HepG2 (cell line): ENCODE results near the gene CSH1. TPM values are rescaled to one million over a fixed set of nuclear protein-coding genes. Genes with fewer than 3 reads are reported as not detected.
A peak's percentile ranks its signal among the peaks of the same experiment; 100 is the strongest.

Experiments
- BHLHE40 ChIP-seq: IDR thresholded peaks from 2 replicates; pipeline ENCODE4 v1.6.1; 2011; ENCODE audit warnings: low read length, improper control_type of control experiment
- CC2D1A ChIP-seq: sonication (generic); formaldehyde crosslinking; IDR thresholded peaks from 2 replicates; pipeline ENCODE4 v1.8.1; 2023; ENCODE audit warnings: mild to moderate bottlenecking, missing genetic modification reagents
- GTF2F1 ChIP-seq: fragments of 150-350 bp; IDR thresholded peaks from 2 replicates; pipeline ENCODE4 v1.6.1; 2014; ENCODE audit warnings: low read length
- KAT2B ChIP-seq: fragments of 150-350 bp; IDR thresholded peaks from 2 replicates; pipeline ENCODE4 v1.6.1; 2014; ENCODE audit warnings: low read depth, low read length, borderline replicate concordance
- MTERF4 ChIP-seq: sonication (generic); formaldehyde crosslinking; IDR thresholded peaks from 2 replicates; pipeline ENCODE4 v1.8.0; 2023; ENCODE audit warnings: mild to moderate bottlenecking, missing genetic modification reagents
- SALL1 ChIP-seq: sonication (generic); formaldehyde crosslinking; IDR thresholded peaks from 2 replicates; pipeline ENCODE4 v1.8.0; 2022; ENCODE audit warnings: mild to moderate bottlenecking, missing genetic modification reagents
- SKI ChIP-seq: fragments of 450-650 bp; IDR thresholded peaks from one replicate; pipeline ENCODE4 v1.6.1; 2018; ENCODE audit warnings: mild to moderate bottlenecking; ENCODE audit not compliant: partially characterized antibody
- TBP ChIP-seq: sonication (generic); formaldehyde crosslinking; IDR thresholded peaks from 2 replicates; pipeline ENCODE4 v1.5.0; 2020; ENCODE audit warnings: missing genetic modification reagents
- TCF12 ChIP-seq, 2 experiments: fragments of 450-650 bp in 1 of 2; sonication (generic) in 1 of 2; formaldehyde crosslinking in 1 of 2; IDR thresholded peaks; 2 replicates each; pipeline versions ENCODE4 v1.6.1 to v1.8.0; 2017 to 2022; ENCODE audit warnings: antibody characterized with exemption in 1 of 2, mild to moderate bottlenecking in 1 of 2, missing genetic modification reagents in 1 of 2, moderate library complexity in 1 of 2
- UBTF ChIP-seq: sonication (generic); formaldehyde crosslinking; IDR thresholded peaks from 2 replicates; pipeline ENCODE4 v1.4.0; 2020; ENCODE audit warnings: mild to moderate bottlenecking, missing genetic modification reagents
- ZMYM3 ChIP-seq: sonication (generic); formaldehyde crosslinking; IDR thresholded peaks from 2 replicates; pipeline ENCODE4 v1.5.1; 2020; ENCODE audit warnings: mild to moderate bottlenecking, missing genetic modification reagents
- ZNF513 ChIP-seq: sonication (generic); formaldehyde crosslinking; conservative IDR thresholded peaks from 2 replicates; pipeline ENCODE4 v1.5.0; 2020; ENCODE audit warnings: missing genetic modification reagents
- ZNF557 ChIP-seq: sonication (generic); formaldehyde crosslinking; IDR thresholded peaks from 2 replicates; pipeline ENCODE4 v1.4.0; 2020; ENCODE audit warnings: missing genetic modification reagents
- ZNF672 ChIP-seq: sonication (generic); formaldehyde crosslinking; IDR thresholded peaks from 2 replicates; pipeline ENCODE4 v1.8.1; 2022; ENCODE audit warnings: missing genetic modification reagents
- polyA plus RNA-seq, 8 experiments: library from polyadenylated mRNA; depleted of rRNA in 3 of 8; stranded (reverse) in 7 of 8; unstranded in 1 of 8; fragments of >200 nt; fragmentation: Illumina TruSeq in 4 of 8; extraction: Trizol in 4 of 8; gene quantifications; 2 replicates each; pipeline versions ENCODE4 v1.2.1 to v1.2.3, GENCODE V29; 2011 to 2016; ENCODE audit warnings: low read depth in 4 of 8, missing spikeins in 1 of 8, mixed read lengths in 1 of 8; ENCODE audit not compliant: insufficient read depth in 1 of 8
- total RNA-seq, 5 experiments: library from RNA; depleted of rRNA; stranded (reverse); fragments of >200 nt; fragmentation: Illumina TruSeq; extraction: Trizol; gene quantifications; 2 replicates each; pipeline ENCODE4 v1.2.3, GENCODE V29; 2016; ENCODE audit warnings: low read depth in 1 of 5
- TF ChIP-seq, protein P1 (sequence below): sonication (generic); formaldehyde crosslinking; IDR thresholded peaks from 2 replicates; pipeline ENCODE4 v1.4.0; 2020; ENCODE audit warnings: mild to moderate bottlenecking, missing genetic modification reagents
- TF ChIP-seq, protein P2 (sequence below), 2 experiments: fragments of 450-650 bp in 1 of 2; sonication (generic) in 1 of 2; formaldehyde crosslinking; IDR thresholded peaks; 2 replicates each; pipeline versions ENCODE4 v1.5.0 to v1.8.0; 2020 to 2022; ENCODE audit warnings: mild to moderate bottlenecking in 1 of 2, missing genetic modification reagents in 1 of 2
- TF ChIP-seq, protein P3 (sequence below): sonication (generic); formaldehyde crosslinking; IDR thresholded peaks from 2 replicates; pipeline ENCODE4 v1.5.0; 2020; ENCODE audit warnings: mild to moderate bottlenecking, low read depth, missing genetic modification reagents, borderline replicate concordance
- TF ChIP-seq, protein P4 (sequence below): sonication (generic); formaldehyde crosslinking; IDR thresholded peaks from 2 replicates; pipeline ENCODE4 v1.5.1; 2020; ENCODE audit warnings: mild to moderate bottlenecking, missing genetic modification reagents, borderline replicate concordance

CSH1 gene
- total and polyA plus RNA-seq, 2 of the 13 experiments (the other 11 are each of a cell fraction or from before 2014, with no cell fraction given), result not detected

- TF ChIP-seq, protein P1, sequence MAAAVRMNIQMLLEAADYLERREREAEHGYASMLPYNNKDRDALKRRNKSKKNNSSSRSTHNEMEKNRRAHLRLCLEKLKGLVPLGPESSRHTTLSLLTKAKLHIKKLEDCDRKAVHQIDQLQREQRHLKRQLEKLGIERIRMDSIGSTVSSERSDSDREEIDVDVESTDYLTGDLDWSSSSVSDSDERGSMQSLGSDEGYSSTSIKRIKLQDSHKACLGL (CRISPR knock-in tag), result 0 out of 2 replicates have a peak, but pooled peaks have one; percentile 26
- TF ChIP-seq SKI, result no peak
- 0 out of 2 replicates have a peak, but pooled peaks have one; percentile 6 for TF ChIP-seq SALL1 (CRISPR knock-in tag)
- no peak for TF ChIP-seq ZNF513 (CRISPR knock-in tag)
- no peak for TF ChIP-seq CC2D1A (CRISPR knock-in tag)
- TF ChIP-seq, protein P2, sequence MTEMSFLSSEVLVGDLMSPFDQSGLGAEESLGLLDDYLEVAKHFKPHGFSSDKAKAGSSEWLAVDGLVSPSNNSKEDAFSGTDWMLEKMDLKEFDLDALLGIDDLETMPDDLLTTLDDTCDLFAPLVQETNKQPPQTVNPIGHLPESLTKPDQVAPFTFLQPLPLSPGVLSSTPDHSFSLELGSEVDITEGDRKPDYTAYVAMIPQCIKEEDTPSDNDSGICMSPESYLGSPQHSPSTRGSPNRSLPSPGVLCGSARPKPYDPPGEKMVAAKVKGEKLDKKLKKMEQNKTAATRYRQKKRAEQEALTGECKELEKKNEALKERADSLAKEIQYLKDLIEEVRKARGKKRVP (CRISPR knock-in tag; IDR thresholded peaks at IDR 0.05), result no peak
- TF ChIP-seq TCF12 (IDR thresholded peaks at IDR 0.05), result no peak
- TF ChIP-seq TCF12 (CRISPR knock-in tag; IDR thresholded peaks at IDR 0.05), result no peak
- TF ChIP-seq ZMYM3 (CRISPR knock-in tag), result peak; percentile 38; the same call in 1 of the 2 replicates
- peak; percentile 59; the same call in 1 of the 2 replicates for TF ChIP-seq BHLHE40
- no peak for TF ChIP-seq GTF2F1
- TF ChIP-seq ZNF672 (CRISPR knock-in tag), result no peak
- no peak for TF ChIP-seq KAT2B
- 0 out of 2 replicates have a peak, but pooled peaks have one; percentile 6 for TF ChIP-seq UBTF (CRISPR knock-in tag)
- TF ChIP-seq, protein P3, sequence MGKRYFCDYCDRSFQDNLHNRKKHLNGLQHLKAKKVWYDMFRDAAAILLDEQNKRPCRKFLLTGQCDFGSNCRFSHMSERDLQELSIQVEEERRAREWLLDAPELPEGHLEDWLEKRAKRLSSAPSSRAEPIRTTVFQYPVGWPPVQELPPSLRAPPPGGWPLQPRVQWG (CRISPR knock-in tag), result no peak
- no peak for TF ChIP-seq TBP (CRISPR knock-in tag)
- TF ChIP-seq, protein P4, sequence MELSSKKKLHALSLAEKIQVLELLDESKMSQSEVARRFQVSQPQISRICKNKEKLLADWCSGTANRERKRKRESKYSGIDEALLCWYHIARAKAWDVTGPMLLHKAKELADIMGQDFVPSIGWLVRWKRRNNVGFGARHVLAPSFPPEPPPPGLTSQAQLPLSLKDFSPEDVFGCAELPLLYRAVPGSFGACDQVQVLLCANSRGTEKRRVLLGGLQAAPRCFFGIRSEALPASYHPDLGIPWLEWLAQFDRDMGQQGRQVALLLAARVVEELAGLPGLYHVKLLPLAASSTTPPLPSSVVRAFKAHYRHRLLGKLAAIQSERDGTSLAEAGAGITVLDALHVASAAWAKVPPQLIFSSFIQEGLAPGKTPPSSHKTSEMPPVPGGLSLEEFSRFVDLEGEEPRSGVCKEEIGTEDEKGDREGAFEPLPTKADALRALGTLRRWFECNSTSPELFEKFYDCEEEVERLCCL (CRISPR knock-in tag), result 0 out of 2 replicates have a peak, but pooled peaks have one; percentile 71
- TF ChIP-seq MTERF4, result no peak
- TF ChIP-seq ZNF557 (CRISPR knock-in tag), result no peak
- TF ChIP-seq, all 625 proteins: peak for 30
Observed at GRCh38 chr17:63945784-63946439, 49.5 kb upstream of the CSH1 start (continued).
